ENCODE data around the gene MTAP.
"Not testable (repeated sequence)": the region's sequence is repeated elsewhere in the genome, so short reads cannot be mapped to it uniquely, and the experiment has no call there.

MTAP gene

GRCh38 chr9:21919377-21920362, 117.2 kb downstream of the MTAP start:
- peak; percentile 10 for DNase-seq (ENCODE audit: low read depth)

- DNase-seq (ENCODE audit: low read depth): no peak
Measured at GRCh38 chr9:21923694-21924093, 121.3 kb downstream of the MTAP start.

GRCh38 chr9:21927752-21928151, 125.3 kb downstream of the MTAP start:
- no peak for DNase-seq (ENCODE audit: low read depth)

GRCh38 chr9:21931428-21931827, 129.0 kb downstream of the MTAP start:
- no peak for DNase-seq (ENCODE audit: low read depth)

GRCh38 chr9:21933281-21933680, 130.8 kb downstream of the MTAP start:
- DNase-seq (ENCODE audit: low read depth): no peak

- no peak for DNase-seq (ENCODE audit: low read depth)
Measured at GRCh38 chr9:21933865-21934264, 131.4 kb downstream of the MTAP start.

- no peak for DNase-seq (ENCODE audit: low read depth)
Measured at GRCh38 chr9:21935631-21936030, 133.2 kb downstream of the MTAP start.

GRCh38 chr9:21936161-21936560, 133.7 kb downstream of the MTAP start:
- DNase-seq (ENCODE audit: low read depth): no peak

GRCh38 chr9:21941337-21941995, 139.0 kb downstream of the MTAP start:
- DNase-seq (ENCODE audit: low read depth): no peak

GRCh38 chr9:21943464-21943863, 141.0 kb downstream of the MTAP start:
- DNase-seq (ENCODE audit: low read depth): no peak

GRCh38 chr9:21945606-21946005, 143.2 kb downstream of the MTAP start:
- DNase-seq (ENCODE audit: low read depth): no peak

- no peak for DNase-seq (ENCODE audit: low read depth)
Measured at GRCh38 chr9:21958833-21959232, 156.4 kb downstream of the MTAP start.

GRCh38 chr9:21959268-21959667, 156.8 kb downstream of the MTAP start:
- not testable (repeated sequence) for DNase-seq (ENCODE audit: low read depth)

- DNase-seq (ENCODE audit: low read depth): no peak
Measured at GRCh38 chr9:21961569-21961968, 159.1 kb downstream of the MTAP start.

GRCh38 chr9:21964925-21965385, 162.5 kb downstream of the MTAP start:
- DNase-seq (ENCODE audit: low read depth): peak; percentile 35

- DNase-seq (ENCODE audit: low read depth): peak; percentile 34
Measured at GRCh38 chr9:21965401-21965951, 163.0 kb downstream of the MTAP start.

- no peak for DNase-seq (ENCODE audit: low read depth)
Measured at GRCh38 chr9:21966140-21966851, 163.9 kb downstream of the MTAP start.

GRCh38 chr9:21967169-21967568, 164.7 kb downstream of the MTAP start:
- DNase-seq (ENCODE audit: low read depth): no peak

GRCh38 chr9:21967702-21968101, 165.3 kb downstream of the MTAP start:
- DNase-seq (ENCODE audit: low read depth): no peak

- DNase-seq (ENCODE audit: low read depth): no peak
Measured at GRCh38 chr9:21968331-21969010, 166.0 kb downstream of the MTAP start.
